Neural cell (in vitro differentiated cells): ENCODE results near the gene IL31RA. TPM values are rescaled to one million over a fixed set of nuclear protein-coding genes. Genes with fewer than 3 reads are reported as not detected.

Experiments
- H2AFZ ChIP-seq: fragments of 200-600, 300-800 bp; sonication (generic), shearing (Covaris generic); 2 replicates; pipeline ENCODE4 v1.6.0; 2014; ENCODE audit warnings: low read depth, mild to moderate bottlenecking, antibody characterized with exemption, low read length, moderate library complexity
- H3F3A ChIP-seq: fragments of 200-600 bp; shearing (Covaris generic); 2 replicates; pipeline ENCODE4 v1.6.1; 2016; ENCODE audit warnings: mild to moderate bottlenecking, moderate library complexity, mixed read lengths, antibody characterized with exemption, low read length; ENCODE audit not compliant: insufficient read depth, poor library complexity, severe bottlenecking
- H3K27ac ChIP-seq: fragments of 200-600, 300-800 bp; sonication (generic), shearing (Covaris generic); 2 replicates; pipeline ENCODE4 v1.5.1; 2014; ENCODE audit warnings: mild to moderate bottlenecking, low read length, moderate library complexity
- H3K27me3 ChIP-seq: fragments of 300-800, 200-600 bp; sonication (generic), shearing (Covaris generic); 2 replicates; pipeline ENCODE4 v1.6.0; 2014; ENCODE audit warnings: mild to moderate bottlenecking, low read depth, low read length, moderate library complexity; ENCODE audit not compliant: insufficient read depth
- H3K36me3 ChIP-seq: fragments of 300-800, 200-600 bp; sonication (generic), shearing (Covaris generic); 2 replicates; pipeline ENCODE4 v1.5.1; 2014; ENCODE audit warnings: mild to moderate bottlenecking, antibody characterized with exemption, low read length, moderate library complexity; ENCODE audit not compliant: insufficient read depth
- H3K4me2 ChIP-seq: fragments of 300-800, 200-600 bp; sonication (generic), shearing (Covaris generic); 2 replicates; pipeline ENCODE4 v1.6.0; 2014; ENCODE audit warnings: mild to moderate bottlenecking, low read length
- H3K4me3 ChIP-seq: fragments of 300-800, 200-600 bp; sonication (generic), shearing (Covaris generic); 2 replicates; pipeline ENCODE4 v1.5.1; 2014; ENCODE audit warnings: mild to moderate bottlenecking, low read length, moderate library complexity
- H3K79me2 ChIP-seq: fragments of 200-600 bp; shearing (Covaris generic); replicated peaks from 2 replicates; pipeline ENCODE4 v1.6.0; 2014; ENCODE audit warnings: mild to moderate bottlenecking, low read length, moderate library complexity; ENCODE audit not compliant: insufficient read depth
- H3K9ac ChIP-seq: fragments of 300-800, 200-600 bp; sonication (generic), shearing (Covaris generic); 2 replicates; pipeline ENCODE4 v1.6.1; 2016; ENCODE audit warnings: mild to moderate bottlenecking, low read length, mixed read lengths
- H3K9me2 ChIP-seq: fragments of 200-600 bp; shearing (Covaris generic); 2 replicates; pipeline ENCODE4 v1.6.1; 2016; ENCODE audit warnings: mild to moderate bottlenecking, low read length, mixed read lengths; ENCODE audit not compliant: insufficient read depth
- H3K9me3 ChIP-seq: fragments of 200-600, 300-800 bp; sonication (generic), shearing (Covaris generic); 2 replicates; pipeline ENCODE4 v1.6.1; 2016; ENCODE audit warnings: mild to moderate bottlenecking, mixed run types, low read length, moderate library complexity, mixed read lengths
- H4K20me1 ChIP-seq: fragments of 200-600 bp; shearing (Covaris generic); 2 replicates; pipeline ENCODE4 v1.6.1; 2016; ENCODE audit warnings: mild to moderate bottlenecking, mixed run types; ENCODE audit not compliant: insufficient read depth
- CTCF ChIP-seq: fragments of 450-650 bp; IDR thresholded peaks from 2 replicates; pipeline ENCODE4 v1.5.1; 2014; ENCODE audit warnings: antibody characterized with exemption, mild to moderate bottlenecking, moderate library complexity; ENCODE audit not compliant: poor library complexity, severe bottlenecking
- EP300 ChIP-seq: fragments of 450-650 bp; conservative IDR thresholded peaks from 2 replicates; pipeline ENCODE4 v1.6.1; 2014; ENCODE audit warnings: antibody characterized with exemption, mild to moderate bottlenecking, moderate library complexity; ENCODE audit not compliant: poor library complexity, severe bottlenecking
- EZH2 ChIP-seq: fragments of 200-600, 300-800 bp; shearing (Covaris generic), sonication (generic); IDR thresholded peaks from 2 replicates; pipeline ENCODE4 v1.6.1; 2014; ENCODE audit warnings: antibody characterized with exemption, low read length, borderline replicate concordance, mild to moderate bottlenecking; ENCODE audit not compliant: insufficient read depth, poor library complexity, severe bottlenecking
- MXI1 ChIP-seq: fragments of 450-650 bp; conservative IDR thresholded peaks from 2 replicates; pipeline ENCODE4 v1.6.1; 2014; ENCODE audit warnings: antibody characterized with exemption, mild to moderate bottlenecking; ENCODE audit not compliant: poor library complexity, severe bottlenecking
- POLR2AphosphoS5 ChIP-seq: IDR thresholded peaks from 2 replicates; pipeline ENCODE4 v1.6.1; 2012
- RAD21 ChIP-seq: fragments of 450-650 bp; conservative IDR thresholded peaks from 2 replicates; pipeline ENCODE4 v1.6.1; 2014; ENCODE audit warnings: antibody characterized with exemption, mild to moderate bottlenecking, moderate library complexity
- REST ChIP-seq: IDR thresholded peaks from 2 replicates; pipeline ENCODE4 v1.6.1; 2012; ENCODE audit warnings: borderline replicate concordance
- SMC3 ChIP-seq: fragments of 450-650 bp; conservative IDR thresholded peaks from 2 replicates; pipeline ENCODE4 v1.6.1; 2014; ENCODE audit warnings: antibody characterized with exemption, mild to moderate bottlenecking, moderate library complexity; ENCODE audit not compliant: poor library complexity
- TAF1 ChIP-seq: IDR thresholded peaks from 2 replicates; pipeline ENCODE4 v1.6.1; 2012; ENCODE audit warnings: low read depth
- polyA plus RNA-seq: library from polyadenylated mRNA; depleted of rRNA; stranded (reverse); fragments of >200 nt; gene quantifications from 2 replicates; pipeline ENCODE4 v1.2.3, GENCODE V29; 2014

The IL31RA gene
- polyA plus RNA-seq, 1 donor from 2014 or later = not detected

GRCh38 chr5:55865831-55866230, 14.7 kb downstream of the IL31RA start:
- Histone ChIP-seq H2AFZ (no peak overlapping the region), H3K79me2 (no peaks in the 10 kb centered on the region), H3F3A (no peaks in the 10 kb centered on the region), H4K20me1 (no peaks in the 10 kb centered on the region), H3K9ac (no peak overlapping the region), H3K4me3 (no peak overlapping the region), H3K27me3 (no peaks in the 10 kb centered on the region), H3K9me2 (no peaks in the 10 kb centered on the region), H3K36me3 (no peaks in the 10 kb centered on the region), H3K4me2 (no peak overlapping the region), H3K9me3 (no peaks in the 10 kb centered on the region), H3K27ac (no peak overlapping the region)
- no peak for TF ChIP-seq EZH2
- no peak for TF ChIP-seq TAF1

- Histone ChIP-seq H3K36me3 (no peaks in the 10 kb centered on the region), H3K4me2 (no peak overlapping the region), H3K9ac (no peak overlapping the region), H3K79me2 (no peaks in the 10 kb centered on the region), H3K9me3 (no peaks in the 10 kb centered on the region), H3F3A (no peaks in the 10 kb centered on the region), H3K27me3 (no peaks in the 10 kb centered on the region), H4K20me1 (no peaks in the 10 kb centered on the region), H3K27ac (no peak overlapping the region), H2AFZ (no peak overlapping the region), H3K4me3 (no peak overlapping the region), H3K9me2 (no peaks in the 10 kb centered on the region)
- TF ChIP-seq SMC3 (no peak), EP300 (no peak), RAD21 (no peak), TAF1 (no peak), REST (no peak), POLR2AphosphoS5 (no peak), EZH2 (no peak), CTCF (no peak)
These were observed 15.3 kb downstream of the IL31RA start for GRCh38 chr5:55866485-55866884.

GRCh38 chr5:55866934-55867333, 15.8 kb downstream of the IL31RA start:
- Histone ChIP-seq H3K9me3 (no peaks in the 10 kb centered on the region), H4K20me1 (no peaks in the 10 kb centered on the region), H3K79me2 (no peaks in the 10 kb centered on the region), H3K4me2 (no peak overlapping the region), H3K4me3 (no peak overlapping the region), H3K9ac (no peak overlapping the region), H3K27ac (no peak overlapping the region), H3F3A (no peaks in the 10 kb centered on the region), H3K27me3 (no peaks in the 10 kb centered on the region), H2AFZ (no peak overlapping the region), H3K9me2 (no peaks in the 10 kb centered on the region), H3K36me3 (no peaks in the 10 kb centered on the region)
- TF ChIP-seq POLR2AphosphoS5 (no peak), TAF1 (no peak), MXI1 (no peak), EZH2 (no peak), EP300 (no peak), SMC3 (no peak), REST (no peak), RAD21 (no peak), CTCF (no peak)
